Keratinocyte (primary cell): ENCODE measurements around the gene ZNF264. TPM values are rescaled to one million over a fixed set of nuclear protein-coding genes. Genes with fewer than 3 reads are reported as not detected.

Source experiments
- DNase-seq: peaks from one replicate; pipeline ENCODE4 v3.0.0-alpha.2; 2011; ENCODE audit warnings: low read depth, missing footprints, low spot score
- FAIRE-seq: peaks from 2 replicates; lab custom pipeline; 2011; peaks lifted over from hg19 to GRCh38; lab: Jason Lieb, UNC
- H2AFZ ChIP-seq: 2 replicates; pipeline ENCODE4 v1.6.0; 2012; ENCODE audit warnings: low read length, control low read depth, inconsistent platforms; ENCODE audit not compliant: control insufficient read depth
- H3K27ac ChIP-seq: 2 replicates; pipeline ENCODE4 v1.5.1; 2011; ENCODE audit warnings: low read length; ENCODE audit not compliant: control insufficient read depth, insufficient read depth
- H3K27me3 ChIP-seq: 3 replicates; pipeline ENCODE4 v1.6.0; 2011; ENCODE audit warnings: low read length; ENCODE audit not compliant: control insufficient read depth, insufficient read depth; ENCODE audit errors: extremely low read depth
- H3K36me3 ChIP-seq, 2 experiments: 2 replicates in 1 of 2; 3 replicates in 1 of 2; pipeline ENCODE4 v1.5.1; 2011; ENCODE audit warnings: low read length in 2 of 2, mild to moderate bottlenecking in 1 of 2; ENCODE audit not compliant: control insufficient read depth in 2 of 2, insufficient read depth in 2 of 2; ENCODE audit errors: extremely low read depth in 1 of 2
- H3K4me1 ChIP-seq: 3 replicates; pipeline ENCODE4 v1.5.1; 2011; ENCODE audit warnings: low read length; ENCODE audit not compliant: control insufficient read depth, insufficient read depth; ENCODE audit errors: extremely low read depth
- H3K4me2 ChIP-seq: 3 replicates; pipeline ENCODE4 v1.6.0; 2011; ENCODE audit warnings: low read depth, low read length; ENCODE audit not compliant: control insufficient read depth, insufficient read depth; ENCODE audit errors: extremely low read depth
- H3K4me3 ChIP-seq, 3 experiments: fragments of 200-600 bp in 1 of 3; sonication (generic) in 1 of 3; 2 replicates in 2 of 3; 3 replicates in 1 of 3; pipeline ENCODE4 v1.5.1; 2011 to 2016; ENCODE audit warnings: low read length in 3 of 3, mild to moderate bottlenecking in 3 of 3, control low read depth in 2 of 3, inconsistent platforms in 1 of 3, low read depth in 1 of 3, mixed read lengths in 1 of 3, mixed run types in 1 of 3, moderate library complexity in 1 of 3; ENCODE audit not compliant: control insufficient read depth in 2 of 3, insufficient read depth in 2 of 3; ENCODE audit errors: extremely low read depth in 1 of 3
- H3K79me2 ChIP-seq: 2 replicates; pipeline ENCODE4 v1.6.0; 2012; ENCODE audit warnings: low read length; ENCODE audit not compliant: control insufficient read depth, insufficient read depth
- H3K9ac ChIP-seq: 3 replicates; pipeline ENCODE4 v1.6.0; 2011; ENCODE audit warnings: low read length; ENCODE audit not compliant: control insufficient read depth, insufficient read depth; ENCODE audit errors: extremely low read depth
- H3K9me1 ChIP-seq: 3 replicates; pipeline ENCODE4 v1.6.0; 2011; ENCODE audit warnings: low read length; ENCODE audit not compliant: control insufficient read depth, insufficient read depth; ENCODE audit errors: extremely low read depth
- H3K9me3 ChIP-seq: 2 replicates; pipeline ENCODE4 v1.5.1; 2012; ENCODE audit warnings: low read depth, low read length; ENCODE audit not compliant: control insufficient read depth
- H4K20me1 ChIP-seq: 3 replicates; pipeline ENCODE4 v1.6.0; 2011; ENCODE audit warnings: low read length; ENCODE audit not compliant: control insufficient read depth, insufficient read depth; ENCODE audit errors: extremely low read depth
- CTCF ChIP-seq, 3 experiments: IDR thresholded peaks in 1 of 3; conservative IDR thresholded peaks in 1 of 3; optimal IDR thresholded peaks in 1 of 3; 2 replicates in 2 of 3; 3 replicates in 1 of 3; pipeline versions ENCODE3 to v1.5.1; 2011; ENCODE audit warnings: low read length in 3 of 3, mild to moderate bottlenecking in 3 of 3, moderate library complexity in 2 of 3, control low read depth in 1 of 3, inconsistent platforms in 1 of 3; ENCODE audit not compliant: insufficient read depth in 2 of 3; ENCODE audit errors: extremely low read depth in 1 of 3
- EZH2 ChIP-seq: IDR thresholded peaks from one replicate; pipeline ENCODE4 v1.6.1; 2012; ENCODE audit warnings: inconsistent platforms, mild to moderate bottlenecking, low read length, moderate library complexity
- dilution Hi-C: fragments of 300-500 bp; cut with MboI; formaldehyde crosslinking; loops from one replicate; pipeline ENCODE4 v1.7.0; 2020; ENCODE audit warnings: low sequenced_read_pairs; ENCODE audit not compliant: extremely low pct_ligation_motif_present
- polyA plus RNA-seq, 5 experiments: library from polyadenylated mRNA; depleted of rRNA in 3 of 5; stranded (reverse) in 3 of 5; stranded (forward) in 1 of 5; unstranded in 1 of 5; fragments of >200 nt; gene quantifications; 1 replicate in 1 of 5; 2 replicates in 3 of 5; 3 replicates in 1 of 5; pipeline versions ENCODE4 v1.2.1 to v1.2.3, GENCODE V29; 2011 to 2012; ENCODE audit warnings: missing spikeins in 2 of 5, low read depth in 1 of 5, low replicate concordance in 1 of 5

ZNF264 gene
- polyA plus RNA-seq, 1 donor (not counting 4 experiments of a cell fraction or from before 2014, with no cell fraction given): 7.4 TPM

GRCh38 chr19:57245959-57246358 is 54.7 kb downstream of the ZNF264 start:
- no peak for FAIRE-seq
- Histone ChIP-seq H3K36me3 (peaks cover 20 to 22% of the 10 kb centered on the region in 2 experiments), H3K9me1 (no peaks in the 10 kb centered on the region), H3K9me3 (no peaks in the 10 kb centered on the region), H3K4me1 (peaks cover 10% of the 10 kb centered on the region), H3K79me2 (peaks cover 30% of the 10 kb centered on the region), H4K20me1 (no peaks in the 10 kb centered on the region), H3K9ac (no peak overlapping the region), H2AFZ (no peak overlapping the region), H3K27ac (no peak overlapping the region), H3K27me3 (no peaks in the 10 kb centered on the region), H3K4me3 (no peak overlapping the region), H3K4me2 (no peak overlapping the region)
- no peak for DNase-seq
- TF ChIP-seq CTCF (optimal IDR thresholded peaks at IDR 0.05 in 1 of 3, IDR thresholded peaks at IDR 0.05 in 1 of 3, conservative IDR thresholded peaks at IDR 0.05 in 1 of 3; ENCODE audit: extremely low read depth in 1 of 3, insufficient read depth in 2 of 3, low read length in 3 of 3) (no peak), EZH2 (no peak)
- dilution Hi-C loops: no loop called here

GRCh38 chr19:57248646-57249045 is 57.3 kb downstream of the ZNF264 start:
- H3K9me1 ChIP-seq: no peaks in the 10 kb centered on the region
- no peak overlapping the region for H3K27ac ChIP-seq
- no peak overlapping the region for H3K4me2 ChIP-seq
- H3K4me3 ChIP-seq: no peak overlapping the region
- H3K79me2 ChIP-seq: peaks cover 3% of the 10 kb centered on the region
- no peak for DNase-seq
- no peaks in the 10 kb centered on the region for H3K9me3 ChIP-seq
- TF ChIP-seq CTCF (optimal IDR thresholded peaks at IDR 0.05 in 1 of 3, IDR thresholded peaks at IDR 0.05 in 1 of 3, conservative IDR thresholded peaks at IDR 0.05 in 1 of 3; ENCODE audit: extremely low read depth in 1 of 3, insufficient read depth in 2 of 3, low read length in 3 of 3) (no peak), EZH2 (no peak)
- no peak for FAIRE-seq
- peaks cover 27 to 29% of the 10 kb centered on the region in 2 experiments for H3K36me3 ChIP-seq
- no peaks in the 10 kb centered on the region for H3K27me3 ChIP-seq
- no peaks in the 10 kb centered on the region for H3K4me1 ChIP-seq
- no peaks in the 10 kb centered on the region for H4K20me1 ChIP-seq
- H3K9ac ChIP-seq: no peak overlapping the region
- dilution Hi-C loops: no loop called here
- no peak overlapping the region for H2AFZ ChIP-seq
